Suprapubic skin (tissue), 4 donors: ENCODE data around the gene ANXA10. TPM values are rescaled to one million over a fixed set of nuclear protein-coding genes. Genes with fewer than 3 reads are reported as not detected.
"Not testable (repeated sequence)": the region's sequence is repeated elsewhere in the genome, so short reads cannot be mapped to it uniquely, and the experiment has no call there.

Experiments used
- DNase-seq, 2 donors: peaks; one replicate each; pipeline ENCODE4 v3.0.0-alpha.2; 2019; ENCODE audit warnings: low spot score in 2 of 2
- H3K27ac ChIP-seq: fragments of 200-600 bp; sonication (generic); one replicate; pipeline ENCODE4 v1.5.1; 2019
- H3K27me3 ChIP-seq: fragments of 200-600 bp; sonication (generic); one replicate; pipeline ENCODE4 v1.5.1; 2019
- H3K36me3 ChIP-seq: fragments of 200-600 bp; sonication (generic); one replicate; pipeline ENCODE4 v1.5.1; 2019
- H3K4me1 ChIP-seq: fragments of 200-600 bp; sonication (generic); one replicate; pipeline ENCODE4 v1.5.1; 2019
- H3K4me3 ChIP-seq: fragments of 200-600 bp; sonication (generic); one replicate; pipeline ENCODE4 v1.5.1; 2019; ENCODE audit warnings: mild to moderate bottlenecking
- H3K9me3 ChIP-seq: fragments of 200-600 bp; sonication (generic); one replicate; pipeline ENCODE4 v1.5.1; 2019
- EP300 ChIP-seq: sonication (generic); formaldehyde crosslinking; IDR thresholded peaks from one replicate; pipeline ENCODE4 v1.6.1; 2017; ENCODE audit warnings: antibody characterized with exemption
- POLR2A ChIP-seq, 2 donors: fragments of 450-650 bp; IDR thresholded peaks; one replicate each; pipeline ENCODE4 v1.6.1; 2017; ENCODE audit warnings: antibody characterized with exemption in 2 of 2, mild to moderate bottlenecking in 2 of 2, moderate library complexity in 2 of 2
- POLR2AphosphoS5 ChIP-seq, 3 donors: sonication (generic); formaldehyde crosslinking; IDR thresholded peaks; one replicate each; pipeline ENCODE4 v1.6.1; 2017; ENCODE audit warnings: antibody characterized with exemption in 3 of 3
- WGBS: methylation state at CpG from one replicate; pipeline ENCODE4 v1.1.5; 2018; 5-methylcytosine and 5-hydroxymethylcytosine counted together
- total RNA-seq, 4 donors: library from RNA; depleted of rRNA; stranded (reverse); fragments of >200 nt; gene quantifications; one replicate each; pipeline ENCODE4 v1.1.0, GENCODE V29; 2016
- TF ChIP-seq, protein P1 (sequence below), 2 donors: fragments of 200-600 bp in 1 of 2; fragments of 450-650 bp in 1 of 2; sonication (generic) in 1 of 2; IDR thresholded peaks; one replicate each; pipeline ENCODE4 v1.5.1; 2016 to 2019; ENCODE audit warnings: antibody characterized with exemption in 2 of 2, mild to moderate bottlenecking in 1 of 2, moderate library complexity in 1 of 2

ANXA10 gene
- total RNA-seq, 4 donors from 2014 or later: not detected

DNA sequence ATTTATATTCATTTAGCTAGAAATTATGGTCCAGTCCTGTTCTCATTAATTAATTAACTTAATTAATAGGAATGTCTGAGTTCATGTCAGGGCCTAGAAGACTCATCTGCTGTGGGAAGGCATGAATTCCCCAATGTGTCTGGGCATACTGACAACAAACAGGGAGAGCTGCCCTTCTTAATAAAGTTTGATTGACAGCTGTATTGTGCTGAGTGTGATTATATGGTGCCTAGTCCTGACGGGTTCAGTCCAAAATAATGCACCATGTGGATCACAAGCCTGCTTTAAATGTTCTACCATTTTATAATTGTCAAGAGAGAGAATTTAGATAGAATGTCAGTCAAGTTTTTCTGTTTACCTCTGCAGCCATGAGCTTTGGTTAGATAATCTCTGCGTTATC lies 34.6 kb downstream of the ANXA10 start:
- WGBS: 61% methylated on average over 2 of the region's 2 CpGs
- H3K4me1 ChIP-seq: no peaks in the 10 kb centered on the region
- no peak overlapping the region for H3K27ac ChIP-seq
- no peak overlapping the region for H3K4me3 ChIP-seq
- no peaks in the 10 kb centered on the region for H3K27me3 ChIP-seq
- H3K9me3 ChIP-seq: no peaks in the 10 kb centered on the region
- H3K36me3 ChIP-seq: no peaks in the 10 kb centered on the region
- no peak for DNase-seq
- no peak for TF ChIP-seq EP300
- TF ChIP-seq, protein P1, sequence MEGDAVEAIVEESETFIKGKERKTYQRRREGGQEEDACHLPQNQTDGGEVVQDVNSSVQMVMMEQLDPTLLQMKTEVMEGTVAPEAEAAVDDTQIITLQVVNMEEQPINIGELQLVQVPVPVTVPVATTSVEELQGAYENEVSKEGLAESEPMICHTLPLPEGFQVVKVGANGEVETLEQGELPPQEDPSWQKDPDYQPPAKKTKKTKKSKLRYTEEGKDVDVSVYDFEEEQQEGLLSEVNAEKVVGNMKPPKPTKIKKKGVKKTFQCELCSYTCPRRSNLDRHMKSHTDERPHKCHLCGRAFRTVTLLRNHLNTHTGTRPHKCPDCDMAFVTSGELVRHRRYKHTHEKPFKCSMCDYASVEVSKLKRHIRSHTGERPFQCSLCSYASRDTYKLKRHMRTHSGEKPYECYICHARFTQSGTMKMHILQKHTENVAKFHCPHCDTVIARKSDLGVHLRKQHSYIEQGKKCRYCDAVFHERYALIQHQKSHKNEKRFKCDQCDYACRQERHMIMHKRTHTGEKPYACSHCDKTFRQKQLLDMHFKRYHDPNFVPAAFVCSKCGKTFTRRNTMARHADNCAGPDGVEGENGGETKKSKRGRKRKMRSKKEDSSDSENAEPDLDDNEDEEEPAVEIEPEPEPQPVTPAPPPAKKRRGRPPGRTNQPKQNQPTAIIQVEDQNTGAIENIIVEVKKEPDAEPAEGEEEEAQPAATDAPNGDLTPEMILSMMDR (IDR thresholded peaks at IDR 0.05): no peak
- TF ChIP-seq POLR2A (IDR thresholded peaks at IDR 0.05): no peak
- TF ChIP-seq POLR2AphosphoS5 (IDR thresholded peaks at IDR 0.05): no peak

DNA sequence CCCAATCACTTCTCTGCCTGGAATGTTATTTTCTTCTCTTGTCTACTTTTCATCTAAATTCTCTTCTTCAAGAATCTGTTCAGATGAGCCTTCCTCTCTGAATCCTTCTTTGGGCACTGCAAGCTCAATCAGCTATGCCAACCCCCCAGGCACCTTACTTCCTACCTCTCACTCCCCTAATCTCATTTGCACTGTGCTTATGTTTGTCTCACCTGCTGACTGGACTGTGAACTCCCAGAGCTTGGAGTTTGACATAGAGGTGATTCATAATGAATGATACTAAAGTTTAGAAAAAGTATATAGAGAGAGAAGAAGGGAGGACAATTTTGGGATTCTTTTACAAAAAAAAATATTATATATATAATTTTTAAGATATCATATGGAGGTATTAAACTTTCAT lies 36.3 kb downstream of the ANXA10 start:
- Histone ChIP-seq H3K4me3 (no peak overlapping the region), H3K27ac (no peak overlapping the region)
- DNase-seq: no peak

DNA sequence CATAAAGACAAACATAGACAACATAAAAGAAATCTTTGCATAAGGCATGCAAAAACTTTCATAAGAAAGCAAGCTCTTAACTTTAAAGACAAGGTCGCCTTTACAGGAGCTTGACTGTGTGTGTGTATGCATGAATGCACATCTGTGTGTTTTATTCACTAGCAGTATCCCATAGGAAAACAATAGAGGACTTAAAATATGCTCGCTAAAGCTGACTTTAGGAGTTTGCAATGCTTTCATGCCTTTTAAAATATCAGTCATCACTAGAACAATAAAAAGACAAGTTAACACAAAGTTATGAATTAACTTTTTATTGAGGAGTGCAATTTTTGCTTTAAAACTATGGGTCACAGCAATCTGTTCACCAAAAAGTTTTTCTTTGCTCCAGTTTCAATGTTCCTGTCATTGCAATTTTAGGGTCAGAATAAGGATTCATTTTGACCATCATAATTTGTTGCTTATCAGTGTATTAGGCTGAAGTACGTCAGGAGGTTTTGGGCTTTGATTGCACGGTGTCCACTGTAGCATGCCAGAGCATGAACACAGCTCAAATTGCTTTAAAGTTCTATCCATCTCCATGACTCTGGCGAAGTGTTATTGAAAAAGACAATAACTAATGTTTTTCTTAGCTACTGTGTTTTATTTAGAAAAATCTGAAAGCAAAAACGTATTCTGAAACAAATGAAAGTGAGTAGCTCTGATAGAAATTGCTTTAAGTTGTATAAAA lies 36.9 kb downstream of the ANXA10 start:
- Histone ChIP-seq H3K9me3 (no peaks in the 10 kb centered on the region), H3K27ac (no peak overlapping the region), H3K4me3 (no peak overlapping the region), H3K4me1 (no peaks in the 10 kb centered on the region), H3K36me3 (no peaks in the 10 kb centered on the region), H3K27me3 (no peaks in the 10 kb centered on the region)
- WGBS: 56% methylated on average over 6 of the region's 6 CpGs
- TF ChIP-seq EP300: no peak
- TF ChIP-seq POLR2A (IDR thresholded peaks at IDR 0.05): no peak
- TF ChIP-seq, protein P1 (IDR thresholded peaks at IDR 0.05): no peak
- no peak for TF ChIP-seq POLR2AphosphoS5 (IDR thresholded peaks at IDR 0.05)
- DNase-seq: no peak

More for the DNA sequence above, 36.3 kb downstream of the ANXA10 start:
- TF ChIP-seq EP300 (no peak), POLR2A (IDR thresholded peaks at IDR 0.05) (no peak), POLR2AphosphoS5 (IDR thresholded peaks at IDR 0.05) (no peak)
- TF ChIP-seq, protein P1 (IDR thresholded peaks at IDR 0.05): no peak
- H3K9me3 ChIP-seq: no peaks in the 10 kb centered on the region
- H3K27me3 ChIP-seq: no peaks in the 10 kb centered on the region
- H3K36me3 ChIP-seq: no peaks in the 10 kb centered on the region
- H3K4me1 ChIP-seq: no peaks in the 10 kb centered on the region

DNA sequence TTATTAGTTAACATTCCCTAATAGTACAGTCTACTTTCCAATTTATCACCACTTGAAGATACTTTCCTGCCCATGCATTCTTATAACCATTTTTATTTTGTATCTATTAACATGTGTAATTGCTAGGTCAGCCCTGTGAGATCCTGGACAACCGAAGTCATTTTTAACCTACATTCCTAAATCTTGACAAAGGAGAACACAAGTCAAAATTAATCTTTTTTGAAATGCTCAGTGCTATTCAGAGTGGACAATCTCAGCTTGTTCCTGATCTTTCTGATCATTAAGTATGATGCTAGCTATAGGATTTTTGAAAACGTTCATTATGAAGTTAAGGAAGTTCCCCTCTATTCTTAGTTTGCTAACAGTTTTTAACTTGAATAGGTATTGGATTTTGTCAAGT lies 37.5 kb downstream of the ANXA10 start:
- Histone ChIP-seq H3K36me3 (no peaks in the 10 kb centered on the region), H3K4me3 (no peak overlapping the region), H3K4me1 (no peaks in the 10 kb centered on the region), H3K9me3 (no peaks in the 10 kb centered on the region), H3K27ac (no peak overlapping the region), H3K27me3 (no peaks in the 10 kb centered on the region)
- TF ChIP-seq POLR2AphosphoS5 (IDR thresholded peaks at IDR 0.05): no peak
- TF ChIP-seq POLR2A (IDR thresholded peaks at IDR 0.05): no peak
- DNase-seq: no peak
- 73% methylated on average over 2 of the region's 2 CpGs for WGBS

- TF ChIP-seq POLR2AphosphoS5 (IDR thresholded peaks at IDR 0.05): no peak
- TF ChIP-seq, protein P1 (IDR thresholded peaks at IDR 0.05): no peak
- TF ChIP-seq EP300: no peak
- no peak for TF ChIP-seq POLR2A (IDR thresholded peaks at IDR 0.05)
- DNase-seq: no peak
- Histone ChIP-seq H3K9me3 (no peaks in the 10 kb centered on the region), H3K27me3 (no peaks in the 10 kb centered on the region), H3K4me1 (no peaks in the 10 kb centered on the region), H3K4me3 (no peak overlapping the region), H3K27ac (no peak overlapping the region), H3K36me3 (no peaks in the 10 kb centered on the region)
These were observed 38.9 kb downstream of the ANXA10 start for GRCh38 chr4:168131196-168131595.

DNA sequence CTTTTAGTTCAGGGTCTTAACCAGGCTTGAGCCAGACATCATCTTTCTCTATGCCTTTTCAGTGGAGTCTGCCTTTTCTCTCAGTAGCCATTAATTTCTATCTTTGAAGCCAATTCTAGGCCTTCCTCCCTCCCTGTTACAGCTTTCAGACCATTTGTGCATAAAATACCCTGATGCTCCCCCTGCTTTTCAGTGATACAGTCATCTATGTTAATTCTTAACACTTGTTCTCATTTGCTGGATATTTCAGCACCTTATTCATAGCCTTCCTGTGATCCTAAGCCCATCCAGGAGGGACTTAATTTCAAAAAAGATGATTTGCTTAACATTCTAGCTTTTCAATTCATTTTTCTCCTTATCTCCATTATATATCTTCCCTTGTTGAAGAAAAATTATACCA lies 42.3 kb downstream of the ANXA10 start:
- TF ChIP-seq EP300 (no peak), POLR2A (IDR thresholded peaks at IDR 0.05) (no peak)
- TF ChIP-seq, protein P1 (IDR thresholded peaks at IDR 0.05): no peak
- no peaks in the 10 kb centered on the region for H3K36me3 ChIP-seq
- H3K4me3 ChIP-seq: no peak overlapping the region
- no peaks in the 10 kb centered on the region for H3K4me1 ChIP-seq
- no peak overlapping the region for H3K27ac ChIP-seq
- no peak for DNase-seq
- H3K9me3 ChIP-seq: no peaks in the 10 kb centered on the region
- H3K27me3 ChIP-seq: no peaks in the 10 kb centered on the region

GRCh38 chr4:168135860-168136259 lies 43.5 kb downstream of the ANXA10 start:
- H3K27me3 ChIP-seq, H3K4me1 ChIP-seq, H3K4me3 ChIP-seq, H3K36me3 ChIP-seq, H3K9me3 ChIP-seq, H3K27ac ChIP-seq, DNase-seq: not testable (repeated sequence)
- WGBS: 95% methylated on average over 1 of the region's 1 CpG

- H3K27me3 ChIP-seq, H3K36me3 ChIP-seq, H3K4me1 ChIP-seq, H3K9me3 ChIP-seq, H3K27ac ChIP-seq, H3K4me3 ChIP-seq, DNase-seq: not testable (repeated sequence)
- WGBS: 93% methylated on average over 2 of the region's 2 CpGs
These were observed 45.4 kb downstream of the ANXA10 start for GRCh38 chr4:168137695-168138094.
